A549 (cell line): ENCODE results near the gene ATL3.

Experiments
- BCL3 ChIP-seq: fragments of >200 bp; sonication (Bioruptor Twin); formaldehyde crosslinking; IDR thresholded peaks from 3 replicates; pipeline ENCODE4 v1.6.1; 2016
- CHD2 ChIP-seq: fragments of 150-350 bp; IDR thresholded peaks from 2 replicates; pipeline ENCODE4 v1.6.1; 2014; ENCODE audit warnings: low read length; ENCODE audit not compliant: partially characterized antibody
- MAZ ChIP-seq: fragments of 150-350 bp; IDR thresholded peaks from 2 replicates; pipeline ENCODE4 v1.6.1; 2014; ENCODE audit warnings: antibody characterized with exemption, low read depth, low read length, borderline replicate concordance
- RAD21 ChIP-seq, 2 experiments: fragments of >200 bp in 1 of 2; sonication (Bioruptor Twin) in 1 of 2; formaldehyde crosslinking in 1 of 2; IDR thresholded peaks in 1 of 2; conservative IDR thresholded peaks in 1 of 2; 2 replicates in 1 of 2; 3 replicates in 1 of 2; pipeline ENCODE4 v1.6.1; 2012 to 2018; ENCODE audit warnings: inconsistent platforms in 1 of 2
- SMC3 ChIP-seq: fragments of >200 bp; sonication (Bioruptor Twin); formaldehyde crosslinking; IDR thresholded peaks from 3 replicates; pipeline ENCODE4 v1.6.1; 2018; ENCODE audit warnings: inconsistent platforms
- TF ChIP-seq, protein P1 (sequence below): fragments of 200-600 bp; sonication (generic); IDR thresholded peaks from 2 replicates; pipeline ENCODE4 v1.6.1; 2016; ENCODE audit warnings: antibody characterized with exemption, mild to moderate bottlenecking, moderate library complexity
- TF ChIP-seq, protein P2 (sequence below): IDR thresholded peaks from 2 replicates; pipeline ENCODE4 v1.6.1; 2012

GRCh38 chr11:63595296-63595695 lies 75.9 kb downstream of the ATL3 start:
- TF ChIP-seq CHD2 (no peak), BCL3 (no peak), SMC3 (no peak), RAD21 (conservative IDR thresholded peaks at IDR 0.05 in 1 of 2, IDR thresholded peaks at IDR 0.05 in 1 of 2) (no peak), MAZ (no peak)
- TF ChIP-seq, protein P1, sequence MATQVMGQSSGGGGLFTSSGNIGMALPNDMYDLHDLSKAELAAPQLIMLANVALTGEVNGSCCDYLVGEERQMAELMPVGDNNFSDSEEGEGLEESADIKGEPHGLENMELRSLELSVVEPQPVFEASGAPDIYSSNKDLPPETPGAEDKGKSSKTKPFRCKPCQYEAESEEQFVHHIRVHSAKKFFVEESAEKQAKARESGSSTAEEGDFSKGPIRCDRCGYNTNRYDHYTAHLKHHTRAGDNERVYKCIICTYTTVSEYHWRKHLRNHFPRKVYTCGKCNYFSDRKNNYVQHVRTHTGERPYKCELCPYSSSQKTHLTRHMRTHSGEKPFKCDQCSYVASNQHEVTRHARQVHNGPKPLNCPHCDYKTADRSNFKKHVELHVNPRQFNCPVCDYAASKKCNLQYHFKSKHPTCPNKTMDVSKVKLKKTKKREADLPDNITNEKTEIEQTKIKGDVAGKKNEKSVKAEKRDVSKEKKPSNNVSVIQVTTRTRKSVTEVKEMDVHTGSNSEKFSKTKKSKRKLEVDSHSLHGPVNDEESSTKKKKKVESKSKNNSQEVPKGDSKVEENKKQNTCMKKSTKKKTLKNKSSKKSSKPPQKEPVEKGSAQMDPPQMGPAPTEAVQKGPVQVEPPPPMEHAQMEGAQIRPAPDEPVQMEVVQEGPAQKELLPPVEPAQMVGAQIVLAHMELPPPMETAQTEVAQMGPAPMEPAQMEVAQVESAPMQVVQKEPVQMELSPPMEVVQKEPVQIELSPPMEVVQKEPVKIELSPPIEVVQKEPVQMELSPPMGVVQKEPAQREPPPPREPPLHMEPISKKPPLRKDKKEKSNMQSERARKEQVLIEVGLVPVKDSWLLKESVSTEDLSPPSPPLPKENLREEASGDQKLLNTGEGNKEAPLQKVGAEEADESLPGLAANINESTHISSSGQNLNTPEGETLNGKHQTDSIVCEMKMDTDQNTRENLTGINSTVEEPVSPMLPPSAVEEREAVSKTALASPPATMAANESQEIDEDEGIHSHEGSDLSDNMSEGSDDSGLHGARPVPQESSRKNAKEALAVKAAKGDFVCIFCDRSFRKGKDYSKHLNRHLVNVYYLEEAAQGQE, result no peak
- TF ChIP-seq, protein P2, sequence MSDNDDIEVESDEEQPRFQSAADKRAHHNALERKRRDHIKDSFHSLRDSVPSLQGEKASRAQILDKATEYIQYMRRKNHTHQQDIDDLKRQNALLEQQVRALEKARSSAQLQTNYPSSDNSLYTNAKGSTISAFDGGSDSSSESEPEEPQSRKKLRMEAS, result no peak
